GM10248 (cell line): ENCODE data around the gene ACOT7.
"Not testable (repeated sequence)": the region's sequence is repeated elsewhere in the genome, so short reads cannot be mapped to it uniquely, and the experiment has no call there.

ENCODE experiments used
- CTCF ChIA-PET: fragments of 300-600 bp; sonication (Branson Sonifier 250); formaldehyde crosslinking; extraction: SDS; loops from one replicate; lab custom pipeline; 2021; ENCODE audit warnings: antibody characterized with exemption; lab: Yijun Ruan, JAX
- POLR2A ChIA-PET: fragments of 350-650 bp; sonication (Branson Sonifier 250); formaldehyde crosslinking; extraction: SDS; loops from one replicate; lab custom pipeline; 2020; ENCODE audit warnings: antibody characterized with exemption; lab: Yijun Ruan, JAX
- DNase-seq: peaks from one replicate; pipeline ENCODE4 v3.0.0; 2012; ENCODE audit errors: extremely low spot score
- CTCF ChIP-seq: IDR thresholded peaks from 2 replicates; pipeline ENCODE4 v1.5.1; 2012; ENCODE audit warnings: mild to moderate bottlenecking, low read depth; ENCODE audit errors: extremely low read depth, missing control alignments, control extremely low read depth

ACOT7 gene

GRCh38 chr1:6397844-6398441 lies 4.4 kb upstream of the ACOT7 start:
- no peak for TF ChIP-seq CTCF
- ChIA-PET CTCF (interaction anchor here (1.0 to 3.2 kb wide), 6 partner anchors 30 to 151 kb away, joined by 3 to 17 read pairs (median 8); no protein-coding TSS in a partner anchor), POLR2A (no interaction called here)
- DNase-seq, result no peak

- DNase-seq, result no peak
- POLR2A ChIA-PET, result no interaction called here
- CTCF ChIA-PET, result interaction anchor here (1.4 to 2.6 kb wide), 2 partner anchors 34 to 49 kb away, joined by 6 read pairs; no protein-coding TSS in a partner anchor
- peak; percentile 35 for TF ChIP-seq CTCF
Measured at GRCh38 chr1:6396998-6397397, 3.4 kb upstream of the ACOT7 start.

GRCh38 chr1:6395781-6396244 lies 2.2 kb upstream of the ACOT7 start:
- POLR2A ChIA-PET, DNase-seq: not testable (repeated sequence)
- CTCF ChIA-PET, result interaction anchor here (1.3 to 6.2 kb wide), 5 partner anchors 8 to 52 kb away, joined by 3 to 47 read pairs (median 6); no protein-coding TSS in a partner anchor

- DNase-seq, POLR2A ChIA-PET: not testable (repeated sequence)
- CTCF ChIA-PET, result interaction anchor here (0.6 to 6.2 kb wide), 7 partner anchors 7 to 51 kb away, joined by 3 to 47 read pairs (median 6); no protein-coding TSS in a partner anchor
Measured at GRCh38 chr1:6395130-6395529, 1.6 kb upstream of the ACOT7 start.

GRCh38 chr1:6392809-6393399 lies 663 bp downstream of the ACOT7 start:
- ChIA-PET POLR2A (interaction anchor here (0.8 to 1.1 kb wide), 2 partner anchors 10 to 165 kb away, joined by 3 to 6 read pairs; no protein-coding TSS in a partner anchor), CTCF (interaction anchor here (0.8 to 6.2 kb wide), 13 partner anchors 8 to 146 kb away, joined by 3 to 47 read pairs (median 3); no protein-coding TSS in a partner anchor)
- no peak for TF ChIP-seq CTCF
- DNase-seq, result peak; percentile 35

- no peak for DNase-seq
- no peak for TF ChIP-seq CTCF
- POLR2A ChIA-PET, result interaction anchor here (0.6 kb wide), 1 partner anchor 15 kb away, joined by 3 read pairs; no protein-coding TSS in a partner anchor
- CTCF ChIA-PET, result interaction anchor here (0.8 to 6.2 kb wide), 11 partner anchors 8 to 146 kb away, joined by 3 to 47 read pairs (median 4); no protein-coding TSS in a partner anchor
Measured at GRCh38 chr1:6391951-6392808, 1.4 kb downstream of the ACOT7 start.

GRCh38 chr1:6389971-6390370 lies 3.6 kb downstream of the ACOT7 start:
- ChIA-PET CTCF (interaction anchor here (2.2 to 6.2 kb wide), 2 partner anchors 15 to 28 kb away, joined by 5 to 47 read pairs; no protein-coding TSS in a partner anchor), POLR2A (no interaction called here)
- DNase-seq, result no peak
- TF ChIP-seq CTCF, result no peak
